Uterus (tissue), 4 donors: ENCODE data around the gene GIMAP8. TPM values are rescaled to one million over a fixed set of nuclear protein-coding genes. Genes with fewer than 3 reads are reported as not detected.

Experiments
- DNase-seq, 2 donors: peaks; one replicate each; pipeline ENCODE4 v3.0.0-alpha.2; 2019 to 2020
- H3K27ac ChIP-seq, 2 donors: fragments of 200-600 bp; sonication (generic); 1 replicate in 1 of 2; 2 replicates in 1 of 2; pipeline ENCODE4 v1.5.1; 2016 to 2018
- H3K27me3 ChIP-seq, 2 donors: fragments of 200-600 bp; sonication (generic); one replicate each; pipeline ENCODE4 v1.5.1; 2018 to 2019; ENCODE audit warnings: control low read depth in 1 of 2
- H3K36me3 ChIP-seq, 2 donors: fragments of 200-600 bp; sonication (generic); one replicate each; pipeline ENCODE4 v1.5.1; 2019; ENCODE audit warnings: control low read depth in 1 of 2
- H3K4me1 ChIP-seq, 2 donors: fragments of 200-600 bp; sonication (generic); one replicate each; pipeline ENCODE4 v1.5.1; 2018 to 2019; ENCODE audit warnings: control low read depth in 1 of 2
- H3K4me3 ChIP-seq, 2 donors: fragments of 200-600 bp; sonication (generic); 1 replicate in 1 of 2; 2 replicates in 1 of 2; pipeline ENCODE4 v1.5.1; 2018 to 2019; ENCODE audit warnings: mild to moderate bottlenecking in 1 of 2
- H3K9me3 ChIP-seq, 2 donors: fragments of 200-600 bp; sonication (generic); one replicate each; pipeline ENCODE4 v1.5.1; 2019; ENCODE audit warnings: control low read depth in 1 of 2
- POLR2A ChIP-seq, 2 donors: fragments of 450-650 bp; IDR thresholded peaks; one replicate each; pipeline ENCODE4 v1.6.1; 2016; ENCODE audit warnings: antibody characterized with exemption in 2 of 2, mild to moderate bottlenecking in 1 of 2, moderate library complexity in 1 of 2
- intact Hi-C: fragments of 100-400 bp; cut with DNase I; formaldehyde crosslinking; loops from one replicate; pipeline ENCODE4 v1.15.1; 2023; ENCODE audit warnings: low total_unique reads
- total RNA-seq, 4 donors: library from RNA; depleted of rRNA in 3 of 4; stranded (reverse); fragments of >200 nt in 3 of 4; gene quantifications; one replicate each; pipeline versions ENCODE4 v1.1.0 to v1.2.4, GENCODE V29; 2014 to 2023
- TF ChIP-seq, protein P1 (sequence below), 4 experiments: fragments of 200-600 bp in 2 of 4; fragments of 450-650 bp in 2 of 4; sonication (generic) in 2 of 4; IDR thresholded peaks; one replicate each; pipeline ENCODE4 v1.5.1; 2016 to 2019; ENCODE audit warnings: antibody characterized with exemption in 4 of 4, mild to moderate bottlenecking in 2 of 4, moderate library complexity in 1 of 4
- donor health status: DM: yes; HTN: yes; CAD: no.

The GIMAP8 gene
- total RNA-seq, 4 donors from 2014 or later = 16.7 to 47.7 (median 25.6) TPM

DNA sequence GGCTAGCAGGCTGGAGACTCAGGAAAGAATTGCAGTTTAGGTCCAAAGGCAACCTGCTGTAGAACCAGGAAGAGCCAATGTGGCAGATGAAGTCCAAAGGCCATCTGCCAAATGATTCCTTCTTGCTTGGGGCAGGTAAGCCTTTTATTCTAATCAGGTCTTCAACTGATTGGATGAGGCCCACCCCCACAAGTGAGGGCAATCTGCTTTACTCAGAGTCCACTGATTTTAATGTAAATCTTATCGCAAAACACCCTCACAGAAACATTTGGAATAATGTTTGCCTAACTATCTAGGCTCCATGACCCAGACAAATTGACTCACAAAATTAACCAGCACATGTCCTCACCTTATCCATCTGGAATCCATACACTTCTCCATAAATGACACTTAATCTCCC is 7.8 kb downstream of the GIMAP8 start:
- Histone ChIP-seq H3K27ac (no peak overlapping the region), H3K4me1 (no peaks in the 10 kb centered on the region), H3K36me3 (no peaks in the 10 kb centered on the region), H3K9me3 (no peaks in the 10 kb centered on the region), H3K4me3 (no peak overlapping the region), H3K27me3 (no peaks in the 10 kb centered on the region)
- intact Hi-C loops = no loop called here
- TF ChIP-seq POLR2A (IDR thresholded peaks at IDR 0.05) = no peak
- TF ChIP-seq, protein P1, sequence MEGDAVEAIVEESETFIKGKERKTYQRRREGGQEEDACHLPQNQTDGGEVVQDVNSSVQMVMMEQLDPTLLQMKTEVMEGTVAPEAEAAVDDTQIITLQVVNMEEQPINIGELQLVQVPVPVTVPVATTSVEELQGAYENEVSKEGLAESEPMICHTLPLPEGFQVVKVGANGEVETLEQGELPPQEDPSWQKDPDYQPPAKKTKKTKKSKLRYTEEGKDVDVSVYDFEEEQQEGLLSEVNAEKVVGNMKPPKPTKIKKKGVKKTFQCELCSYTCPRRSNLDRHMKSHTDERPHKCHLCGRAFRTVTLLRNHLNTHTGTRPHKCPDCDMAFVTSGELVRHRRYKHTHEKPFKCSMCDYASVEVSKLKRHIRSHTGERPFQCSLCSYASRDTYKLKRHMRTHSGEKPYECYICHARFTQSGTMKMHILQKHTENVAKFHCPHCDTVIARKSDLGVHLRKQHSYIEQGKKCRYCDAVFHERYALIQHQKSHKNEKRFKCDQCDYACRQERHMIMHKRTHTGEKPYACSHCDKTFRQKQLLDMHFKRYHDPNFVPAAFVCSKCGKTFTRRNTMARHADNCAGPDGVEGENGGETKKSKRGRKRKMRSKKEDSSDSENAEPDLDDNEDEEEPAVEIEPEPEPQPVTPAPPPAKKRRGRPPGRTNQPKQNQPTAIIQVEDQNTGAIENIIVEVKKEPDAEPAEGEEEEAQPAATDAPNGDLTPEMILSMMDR (IDR thresholded peaks at IDR 0.05) = no peak
- no peak for DNase-seq

DNA sequence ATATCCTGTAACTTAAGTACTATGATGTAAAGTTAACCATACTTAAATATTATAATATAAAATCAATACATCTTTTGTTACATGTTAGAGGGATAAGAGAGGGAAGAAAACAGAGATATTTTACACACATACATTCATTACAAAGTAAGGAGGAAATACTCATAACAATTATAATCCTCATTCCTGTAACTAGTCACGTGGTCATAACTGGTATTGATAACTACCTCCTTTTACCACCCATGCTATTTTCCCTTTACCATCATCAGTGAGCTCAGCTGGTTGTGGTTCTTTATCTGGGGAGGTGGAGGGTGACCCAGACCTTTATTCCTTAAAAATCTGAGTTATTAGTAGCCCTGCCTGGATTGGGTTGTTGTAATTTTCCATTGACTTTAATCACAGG is 8.3 kb downstream of the GIMAP8 start:
- no peak for DNase-seq
- Histone ChIP-seq H3K9me3 (no peaks in the 10 kb centered on the region), H3K4me3 (no peak overlapping the region), H3K27me3 (no peaks in the 10 kb centered on the region), H3K27ac (no peak overlapping the region), H3K36me3 (no peaks in the 10 kb centered on the region), H3K4me1 (no peaks in the 10 kb centered on the region)
- TF ChIP-seq, protein P1 (IDR thresholded peaks at IDR 0.05) = no peak
- no peak for TF ChIP-seq POLR2A (IDR thresholded peaks at IDR 0.05)
- intact Hi-C loops = no loop called here

DNA sequence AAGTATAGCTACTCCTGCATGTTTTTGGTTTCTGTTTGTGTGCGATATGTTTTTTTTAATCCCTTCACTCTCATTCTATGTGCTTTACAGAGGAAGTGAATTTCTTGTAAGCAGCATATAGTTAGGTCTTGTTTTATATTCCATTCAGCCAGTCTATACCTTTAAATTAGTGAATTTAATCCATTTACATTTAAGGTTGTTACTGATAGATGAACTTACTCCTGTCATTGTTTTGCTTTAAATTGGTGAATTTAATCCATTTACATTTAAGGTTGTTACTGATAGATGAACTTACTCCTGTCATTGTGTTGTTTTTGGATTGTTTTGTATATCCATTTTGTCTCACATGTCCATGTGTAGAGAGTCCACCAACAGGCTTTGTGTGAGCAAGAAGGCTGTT is 11.1 kb downstream of the GIMAP8 start:
- no peak overlapping the region for H3K27ac ChIP-seq
- H3K9me3 ChIP-seq = no peaks in the 10 kb centered on the region
- H3K27me3 ChIP-seq = no peaks in the 10 kb centered on the region
- H3K4me1 ChIP-seq = no peaks in the 10 kb centered on the region
- no peak for DNase-seq
- no peak for TF ChIP-seq POLR2A (IDR thresholded peaks at IDR 0.05)
- TF ChIP-seq, protein P1 (IDR thresholded peaks at IDR 0.05) = no peak
- no peaks in the 10 kb centered on the region for H3K36me3 ChIP-seq
- H3K4me3 ChIP-seq = no peak overlapping the region
- intact Hi-C loops = loop anchor here (5.0 kb wide), 1 partner anchor 241 kb away; no protein-coding TSS in a partner anchor

DNA sequence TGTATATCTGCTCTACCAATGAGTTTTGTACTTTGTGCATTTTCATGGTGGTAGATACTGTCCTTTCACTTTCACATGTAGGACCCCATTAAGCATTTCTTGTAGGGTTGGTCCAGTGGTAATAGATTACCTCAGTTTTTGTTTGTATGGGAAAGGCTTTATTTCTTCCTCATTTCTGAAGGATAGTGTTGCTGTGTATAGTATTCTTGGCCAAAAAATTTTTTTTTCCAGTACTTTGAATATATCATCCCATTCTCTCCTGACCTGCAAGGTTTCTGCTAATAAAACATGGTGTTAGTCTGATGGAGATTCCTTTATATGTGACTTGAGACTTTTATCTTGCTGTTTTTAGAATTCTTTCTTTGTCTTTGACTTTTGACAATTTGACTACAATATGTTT is 12.0 kb downstream of the GIMAP8 start:
- intact Hi-C loops = loop anchor here (5.0 kb wide), 1 partner anchor 240 kb away; no protein-coding TSS in a partner anchor
- Histone ChIP-seq H3K27ac (no peak overlapping the region), H3K27me3 (no peaks in the 10 kb centered on the region), H3K4me3 (no peak overlapping the region), H3K9me3 (no peaks in the 10 kb centered on the region), H3K4me1 (no peaks in the 10 kb centered on the region), H3K36me3 (no peaks in the 10 kb centered on the region)
- no peak for TF ChIP-seq POLR2A (IDR thresholded peaks at IDR 0.05)
- TF ChIP-seq, protein P1 (IDR thresholded peaks at IDR 0.05) = no peak
- no peak for DNase-seq

DNA sequence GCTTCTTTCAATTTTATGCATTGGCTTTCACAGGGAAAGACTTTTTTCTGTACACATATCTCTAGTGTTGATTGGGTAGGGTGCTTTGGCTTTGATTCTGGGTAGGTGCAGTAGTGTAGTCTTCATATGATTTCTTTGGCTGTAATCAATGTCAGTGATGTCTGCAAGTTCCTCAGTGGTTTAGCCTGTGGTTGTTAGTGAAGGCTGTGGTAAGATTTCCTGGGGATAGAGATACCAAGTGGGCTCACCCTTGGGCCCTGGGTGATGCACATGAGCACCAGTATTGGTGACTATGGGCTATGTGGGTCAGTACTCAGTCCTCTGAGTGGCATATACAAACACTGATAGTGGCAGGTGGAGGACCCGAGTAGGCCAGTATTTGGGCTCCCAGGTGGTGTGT is 13.0 kb downstream of the GIMAP8 start:
- intact Hi-C loops = loop anchor here (5.0 kb wide), 1 partner anchor 239 kb away; no protein-coding TSS in a partner anchor
- no peak for TF ChIP-seq POLR2A (IDR thresholded peaks at IDR 0.05)
- TF ChIP-seq, protein P1 (IDR thresholded peaks at IDR 0.05) = no peak
- no peak for DNase-seq

More for the DNA sequence above, 13.0 kb downstream of the GIMAP8 start:
- Histone ChIP-seq H3K36me3 (no peaks in the 10 kb centered on the region), H3K4me1 (no peaks in the 10 kb centered on the region), H3K27me3 (no peaks in the 10 kb centered on the region), H3K4me3 (no peak overlapping the region), H3K9me3 (no peaks in the 10 kb centered on the region), H3K27ac (no peak overlapping the region)
